ENCODE measurements around the gene DIP2B. TPM values are rescaled to one million over a fixed set of nuclear protein-coding genes. Genes with fewer than 3 reads are reported as not detected.

The DIP2B gene
- total RNA-seq, 1 donor from 2014 or later: 8.5 TPM

DNA sequence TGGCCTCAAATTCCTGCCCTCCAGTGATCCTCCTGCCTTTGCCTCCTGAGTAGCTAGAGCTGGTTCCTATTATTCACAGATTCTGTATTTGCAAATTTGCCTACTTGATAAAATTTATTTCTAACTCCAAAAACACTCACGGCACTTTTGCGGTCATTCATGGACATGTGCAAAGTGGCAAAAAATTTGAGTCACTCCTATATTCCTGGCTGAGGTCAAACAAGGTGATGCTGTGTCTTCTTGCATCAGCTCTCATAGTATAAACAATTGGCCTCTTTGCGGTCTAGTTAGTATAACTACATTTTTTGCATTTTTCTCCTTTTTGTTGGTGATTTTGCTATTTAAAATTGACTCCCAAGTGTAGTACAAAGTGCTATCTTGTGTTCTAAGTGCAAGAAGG is 283.8 kb downstream of the DIP2B start:
- intact Hi-C loops (cut with DNase I): no loop called here
- H3K4me3 ChIP-seq: no peak overlapping the region
- TF ChIP-seq, protein P1, sequence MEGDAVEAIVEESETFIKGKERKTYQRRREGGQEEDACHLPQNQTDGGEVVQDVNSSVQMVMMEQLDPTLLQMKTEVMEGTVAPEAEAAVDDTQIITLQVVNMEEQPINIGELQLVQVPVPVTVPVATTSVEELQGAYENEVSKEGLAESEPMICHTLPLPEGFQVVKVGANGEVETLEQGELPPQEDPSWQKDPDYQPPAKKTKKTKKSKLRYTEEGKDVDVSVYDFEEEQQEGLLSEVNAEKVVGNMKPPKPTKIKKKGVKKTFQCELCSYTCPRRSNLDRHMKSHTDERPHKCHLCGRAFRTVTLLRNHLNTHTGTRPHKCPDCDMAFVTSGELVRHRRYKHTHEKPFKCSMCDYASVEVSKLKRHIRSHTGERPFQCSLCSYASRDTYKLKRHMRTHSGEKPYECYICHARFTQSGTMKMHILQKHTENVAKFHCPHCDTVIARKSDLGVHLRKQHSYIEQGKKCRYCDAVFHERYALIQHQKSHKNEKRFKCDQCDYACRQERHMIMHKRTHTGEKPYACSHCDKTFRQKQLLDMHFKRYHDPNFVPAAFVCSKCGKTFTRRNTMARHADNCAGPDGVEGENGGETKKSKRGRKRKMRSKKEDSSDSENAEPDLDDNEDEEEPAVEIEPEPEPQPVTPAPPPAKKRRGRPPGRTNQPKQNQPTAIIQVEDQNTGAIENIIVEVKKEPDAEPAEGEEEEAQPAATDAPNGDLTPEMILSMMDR (IDR thresholded peaks at IDR 0.05): no peak
- no peak overlapping the region for H3K27ac ChIP-seq
- DNase-seq (ENCODE audit: low spot score in 2 of 2): no peak
- no peaks in the 10 kb centered on the region for H3K9me3 ChIP-seq
- H3K27me3 ChIP-seq: no peaks in the 10 kb centered on the region
- peaks cover 2 to 3% of the 10 kb centered on the region in 2 donors for H3K4me1 ChIP-seq
- peaks cover 2 to 8% of the 10 kb centered on the region in 2 donors for H3K36me3 ChIP-seq

DNA sequence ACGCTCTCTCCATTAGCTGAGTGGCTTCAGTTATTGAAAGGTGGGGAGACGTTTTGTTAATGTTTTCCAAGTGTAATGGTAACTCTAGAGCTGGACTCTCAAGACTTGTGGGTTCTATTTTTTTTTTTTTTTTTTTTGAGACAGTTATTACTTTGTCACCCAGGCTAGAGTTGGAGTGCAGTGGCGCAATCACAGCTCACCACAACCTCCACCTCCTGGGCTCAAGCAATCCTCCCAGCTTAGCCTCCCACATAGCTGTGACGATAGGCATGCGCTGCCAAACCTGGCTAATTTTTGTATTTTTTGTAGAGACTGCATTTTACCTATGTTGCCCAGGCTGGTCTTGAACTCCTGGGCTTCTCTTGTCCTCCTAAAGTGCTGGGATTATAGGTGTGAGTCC is 285.3 kb downstream of the DIP2B start:
- intact Hi-C loops (cut with DNase I): no loop called here
- Histone ChIP-seq H3K27me3 (no peaks in the 10 kb centered on the region), H3K9me3 (no peaks in the 10 kb centered on the region), H3K4me3 (no peak overlapping the region), H3K27ac (no peak overlapping the region), H3K4me1 (peaks cover 2 to 3% of the 10 kb centered on the region in 2 donors), H3K36me3 (peaks cover 2 to 3% of the 10 kb centered on the region in 2 donors)
- DNase-seq (ENCODE audit: low spot score in 2 of 2): no peak
- TF ChIP-seq, protein P1 (IDR thresholded peaks at IDR 0.05): no peak

Other genes with a start within 250 kb of the DIP2B start
- gene LIMA1, start 221.5 kb upstream of the DIP2B start, total RNA-seq: 79.4 TPM
- gene FAM186A, start 108.4 kb upstream of the DIP2B start, total RNA-seq: not detected
- gene LARP4, start 104.1 kb upstream of the DIP2B start, total RNA-seq: 45.7 TPM

All from ascending aorta (tissue), 2 donors.